ENCODE measurements around the gene RTCA.
"Not testable (repeated sequence)": the region's sequence is repeated elsewhere in the genome, so short reads cannot be mapped to it uniquely, and the experiment has no call there.

Gene RTCA

DNA sequence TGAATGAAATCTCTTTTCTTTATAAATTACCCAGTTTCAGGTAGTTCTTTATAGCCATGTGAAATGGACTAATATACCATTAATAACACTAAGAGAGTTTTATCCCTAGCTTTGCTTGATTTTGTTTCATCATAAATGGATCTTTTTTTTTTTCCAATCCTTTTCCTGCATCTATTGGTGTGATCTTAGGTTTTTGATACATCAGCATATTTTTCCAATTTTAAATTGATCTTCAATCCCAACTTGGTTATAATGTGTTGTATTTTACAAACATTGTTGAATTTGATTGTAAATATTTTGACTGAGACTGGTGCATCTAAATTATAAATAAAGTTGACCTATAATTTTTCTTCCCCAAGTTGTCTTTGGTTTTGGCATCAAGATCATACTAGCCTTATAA lies 4.3 kb upstream of the RTCA start:
- DNase-seq (ENCODE audit: low spot score): no peak

DNA sequence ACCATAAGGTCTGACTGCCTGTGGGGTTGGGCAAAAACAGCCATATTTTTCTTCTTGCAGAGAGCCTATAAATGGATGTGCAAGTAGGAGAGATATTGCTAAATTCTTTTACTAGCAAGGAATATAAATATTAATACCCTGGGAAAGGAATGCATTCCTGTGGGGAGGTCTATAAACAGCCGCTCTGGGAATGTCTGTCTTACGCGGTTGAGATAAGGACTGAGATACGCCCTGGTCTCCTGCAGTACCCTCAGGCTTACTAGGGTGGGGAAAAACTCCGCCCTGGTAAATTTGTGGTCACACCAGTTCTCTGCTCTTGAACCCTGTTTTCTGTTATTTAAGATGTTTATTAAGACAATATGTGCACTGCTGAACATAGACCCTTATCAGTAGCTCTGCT lies 1.9 kb upstream of the RTCA start:
- DNase-seq (ENCODE audit: low spot score): not testable (repeated sequence)

DNA sequence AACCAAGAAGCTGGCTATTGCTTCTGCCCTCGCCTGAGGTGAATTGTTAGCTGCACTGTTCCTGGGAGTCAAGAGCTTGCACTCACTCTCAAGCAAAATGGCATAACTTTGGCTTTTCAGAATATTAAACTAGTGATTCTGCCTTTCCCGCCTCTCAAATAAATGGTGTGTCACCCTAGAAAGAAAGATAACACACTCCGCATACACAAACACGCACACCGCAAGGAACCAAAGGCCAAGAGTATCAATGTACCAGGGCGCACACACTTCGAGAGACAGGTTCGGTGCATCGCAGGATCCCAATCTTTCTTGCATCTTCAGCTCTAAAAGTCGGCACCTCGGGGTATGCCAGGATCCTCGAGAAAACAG lies 470 bp upstream of the RTCA start:
- DNase-seq (ENCODE audit: low spot score): peak; percentile 41

DNA sequence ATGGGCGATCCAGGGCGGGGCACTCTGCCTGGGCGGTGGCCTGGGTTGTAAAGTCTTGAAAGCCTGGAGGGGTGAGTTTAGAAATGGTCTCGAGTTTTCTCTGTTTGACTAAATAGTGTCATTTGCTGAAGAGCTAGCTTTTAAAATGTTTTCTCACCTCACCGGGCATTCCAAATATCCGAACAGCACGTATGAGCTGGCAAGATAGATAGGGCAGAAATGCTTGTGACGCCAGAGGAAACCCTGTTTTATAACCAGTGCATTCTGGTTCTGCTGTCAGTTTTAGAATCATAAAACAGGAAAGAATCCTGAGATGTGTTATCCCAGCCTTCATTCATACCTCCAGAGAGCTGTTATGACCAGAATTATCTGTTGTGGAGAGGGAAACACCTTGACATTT lies 725 bp downstream of the RTCA start:
- no peak for DNase-seq (ENCODE audit: low spot score)

DNA sequence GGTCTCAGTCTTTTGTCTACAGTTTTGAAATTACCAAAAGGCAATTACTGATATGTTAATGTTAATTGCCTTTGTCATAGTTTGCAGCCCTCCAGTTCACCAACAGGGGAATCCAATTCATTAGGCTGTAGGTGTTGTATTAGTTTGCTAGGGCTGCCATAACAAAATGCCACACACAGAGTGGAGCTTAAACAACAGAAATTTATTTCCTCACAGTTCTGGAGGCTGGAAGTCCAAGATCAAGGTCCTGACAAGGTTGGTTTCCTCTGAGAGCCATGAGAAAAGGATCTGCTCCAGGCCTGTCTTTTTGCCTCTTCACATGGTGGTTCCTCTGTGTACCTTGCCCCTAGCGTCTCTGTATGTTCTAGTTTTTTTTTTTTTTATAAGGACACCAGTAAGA lies 1.3 kb downstream of the RTCA start:
- DNase-seq (ENCODE audit: low spot score): no peak

DNA sequence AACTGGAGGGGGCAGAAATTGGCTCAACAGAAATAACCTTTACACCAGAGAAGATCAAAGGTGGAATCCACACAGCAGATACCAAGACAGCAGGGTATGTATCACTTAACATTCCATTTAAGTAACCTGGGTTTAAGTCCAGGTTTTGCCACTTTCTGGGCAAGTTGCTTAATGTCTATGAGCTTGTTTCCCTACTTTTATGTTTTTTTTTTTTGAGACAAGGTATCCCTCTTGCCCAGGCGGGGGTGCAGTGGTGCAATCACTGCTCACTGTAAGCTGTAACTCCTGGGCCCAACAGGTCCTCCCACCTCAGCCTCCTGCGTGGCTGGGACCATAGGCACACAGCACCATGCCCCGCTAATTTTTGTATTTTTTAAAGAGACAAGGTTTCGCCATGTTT lies 2.2 kb downstream of the RTCA start:
- no peak for DNase-seq (ENCODE audit: low spot score)

DNA sequence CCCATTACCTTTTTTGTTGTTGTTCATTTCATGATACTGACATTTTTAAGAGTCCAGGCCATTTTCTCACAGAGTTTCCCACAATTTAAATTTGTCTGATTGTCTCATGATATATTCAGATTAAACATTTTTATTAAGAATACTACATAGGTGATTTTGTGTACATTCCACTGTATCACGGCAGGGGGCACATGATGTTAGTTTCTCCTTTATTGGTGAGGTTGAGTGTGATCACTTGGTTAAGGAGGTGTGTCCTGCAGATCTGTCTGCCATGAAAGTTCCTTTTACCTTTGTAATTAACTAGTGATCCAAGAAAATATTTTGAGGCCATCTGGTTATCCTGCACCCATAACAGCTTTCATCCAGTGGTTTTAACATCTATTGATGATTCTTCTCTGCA lies 11.8 kb downstream of the RTCA start:
- DNase-seq (ENCODE audit: low spot score): peak; percentile 48

DNA sequence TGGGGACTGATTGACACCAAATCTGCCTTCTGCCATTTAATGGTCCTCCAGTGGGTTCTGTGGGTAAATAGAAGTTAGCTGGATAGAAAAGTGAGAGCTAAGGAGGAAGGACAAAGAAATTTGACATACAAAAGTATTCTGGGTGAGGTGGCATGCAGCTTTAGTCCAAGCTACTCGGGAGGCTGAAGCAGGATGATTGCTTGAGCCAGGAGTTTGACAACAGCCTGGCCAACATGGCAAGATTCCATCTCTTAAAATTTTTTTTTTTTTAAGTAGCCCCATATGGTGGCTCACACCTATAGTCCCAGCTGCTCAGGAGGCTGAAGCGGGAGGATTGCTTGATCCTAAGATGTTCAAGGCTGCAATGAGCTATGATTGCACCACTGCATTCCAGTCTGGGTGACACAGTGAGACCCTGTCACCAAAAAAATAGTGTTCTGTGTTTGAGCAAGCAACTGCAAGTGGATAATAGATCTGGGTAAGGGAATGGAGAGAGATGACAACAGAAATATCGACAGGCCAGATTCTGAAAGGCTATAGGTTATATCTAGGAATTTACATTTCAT lies 13.4 kb downstream of the RTCA start:
- no peak for DNase-seq (ENCODE audit: low spot score)

DNA sequence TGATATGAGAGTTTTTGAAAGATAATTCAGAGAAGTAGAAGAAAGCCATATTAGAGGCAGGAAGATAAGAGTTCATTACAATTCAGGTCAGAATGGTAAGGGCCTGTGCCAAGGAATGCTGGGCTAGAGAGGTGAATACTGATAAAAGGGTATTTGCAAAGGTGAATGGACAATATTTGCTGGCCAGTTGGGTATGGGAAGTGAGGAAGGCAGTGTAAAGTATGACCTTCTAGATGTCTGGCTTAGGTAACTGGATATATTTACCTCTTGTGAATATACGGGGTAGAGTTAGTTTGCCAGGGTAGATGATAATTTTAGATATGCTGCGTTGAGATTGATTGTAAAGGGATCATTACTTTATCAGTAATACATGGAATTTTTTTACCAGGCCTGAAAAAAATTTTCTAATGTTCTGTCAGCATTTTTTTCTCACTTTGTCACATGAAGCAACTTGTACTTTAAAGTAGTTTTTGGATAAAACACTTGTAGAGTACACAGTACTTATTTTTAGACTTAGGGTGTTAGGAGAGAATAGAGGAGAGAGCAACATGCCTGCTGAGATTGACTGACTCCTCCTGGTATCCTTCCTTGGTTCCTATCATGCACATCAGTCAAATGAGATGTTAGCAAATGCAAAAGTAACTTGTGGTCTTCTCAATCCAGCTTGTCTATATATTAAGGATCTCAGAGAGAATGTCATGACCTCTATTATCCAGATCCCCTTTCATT lies 14.1 kb downstream of the RTCA start:
- no peak for DNase-seq (ENCODE audit: low spot score)

DNA sequence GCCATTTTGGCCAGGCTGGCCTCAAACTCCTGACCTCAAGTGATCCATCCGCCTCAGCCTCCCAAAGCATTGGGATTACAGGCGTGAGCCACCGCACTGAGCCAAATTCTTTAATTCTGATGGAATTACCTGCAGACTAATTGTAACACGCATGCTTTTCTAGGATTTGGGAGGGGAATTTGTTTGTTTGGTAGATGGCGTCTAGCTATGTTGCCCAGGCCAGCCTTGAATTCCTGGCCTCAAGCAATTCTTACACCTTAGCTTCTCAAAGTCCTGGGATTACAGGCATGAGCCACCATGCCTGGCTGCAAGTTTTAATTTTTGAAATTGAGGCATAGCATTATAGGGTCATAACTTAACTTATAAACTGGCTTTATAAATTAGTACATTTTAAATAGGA lies 18.6 kb downstream of the RTCA start:
- DNase-seq (ENCODE audit: low spot score): no peak

DNA sequence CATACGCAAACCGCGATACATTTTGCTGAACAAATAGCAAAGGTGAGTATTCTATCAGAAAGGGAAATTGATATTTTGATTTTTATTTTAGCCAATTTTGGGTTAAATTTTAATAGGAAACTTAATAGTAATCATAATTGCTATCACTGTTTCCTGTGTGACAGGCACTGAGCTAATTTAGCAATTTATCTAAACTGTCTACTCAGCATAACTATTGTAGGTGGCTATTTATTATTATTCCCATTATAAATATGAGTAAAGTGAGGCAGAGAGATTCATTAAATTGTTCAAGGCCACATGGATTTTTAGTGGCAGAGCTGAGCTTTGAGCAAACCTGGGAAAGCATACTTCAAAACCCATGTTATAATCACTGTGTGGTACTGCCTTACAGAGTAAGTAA lies 21.1 kb downstream of the RTCA start:
- no peak for DNase-seq (ENCODE audit: low spot score)

DNA sequence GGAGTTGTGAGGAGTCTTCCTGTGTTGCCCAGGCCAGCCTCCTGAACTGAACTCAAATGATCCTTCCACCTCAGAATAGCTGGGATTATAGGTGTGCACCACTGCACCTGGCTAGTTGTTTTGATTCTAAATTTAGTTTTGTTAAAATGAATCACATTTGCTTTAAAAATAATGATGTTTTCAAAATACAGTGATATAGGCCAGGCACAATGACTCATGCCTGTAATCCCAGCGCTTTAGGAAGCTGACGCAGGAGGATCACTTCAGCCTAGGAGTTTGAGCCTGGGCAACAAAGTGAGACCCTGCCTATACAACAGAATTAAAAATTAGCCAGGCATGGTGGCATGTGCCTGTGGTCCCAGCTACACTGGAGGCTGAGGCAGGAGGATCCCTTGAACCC lies 24.3 kb downstream of the RTCA start:
- no peak for DNase-seq (ENCODE audit: low spot score)

DNA sequence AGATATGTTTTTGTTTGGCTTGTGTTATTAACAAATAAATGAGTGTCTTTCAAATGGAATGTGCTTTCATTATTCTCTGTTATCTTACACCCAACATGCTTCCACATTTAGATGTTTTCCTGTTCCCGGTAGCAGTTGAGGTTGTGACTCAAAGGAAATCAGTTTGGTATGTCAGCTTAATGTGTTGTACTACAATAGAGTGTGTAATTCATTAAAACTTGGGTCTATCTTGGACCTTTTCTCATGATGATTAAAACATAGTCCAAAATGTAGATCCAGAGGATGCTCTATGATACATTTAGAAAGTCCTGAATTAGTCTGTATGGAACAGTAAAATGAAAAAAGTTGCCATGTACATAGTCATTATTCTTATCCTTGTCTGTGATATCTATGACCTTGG lies 26.7 kb downstream of the RTCA start:
- no peak for DNase-seq (ENCODE audit: low spot score)

DNA sequence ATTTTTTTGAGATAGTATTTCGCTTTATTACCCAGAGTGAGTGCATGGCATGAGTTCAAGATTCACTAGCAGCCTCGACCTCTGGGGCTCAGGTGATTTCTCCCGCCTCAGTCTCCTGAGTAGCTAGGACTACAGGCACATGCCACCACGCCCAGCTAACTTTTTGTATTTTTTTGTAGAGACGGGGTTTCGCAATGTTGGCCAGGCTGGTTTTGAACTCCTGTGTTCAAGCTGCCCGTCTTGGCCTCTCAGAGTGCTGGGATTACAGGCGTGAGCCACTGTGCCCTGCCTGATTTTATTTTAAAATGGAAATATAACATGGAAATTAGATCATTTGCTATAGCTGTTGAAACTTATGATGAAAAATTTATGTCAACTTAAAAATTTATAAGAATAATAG lies 30.1 kb downstream of the RTCA start:
- no peak for DNase-seq (ENCODE audit: low spot score)

DNA sequence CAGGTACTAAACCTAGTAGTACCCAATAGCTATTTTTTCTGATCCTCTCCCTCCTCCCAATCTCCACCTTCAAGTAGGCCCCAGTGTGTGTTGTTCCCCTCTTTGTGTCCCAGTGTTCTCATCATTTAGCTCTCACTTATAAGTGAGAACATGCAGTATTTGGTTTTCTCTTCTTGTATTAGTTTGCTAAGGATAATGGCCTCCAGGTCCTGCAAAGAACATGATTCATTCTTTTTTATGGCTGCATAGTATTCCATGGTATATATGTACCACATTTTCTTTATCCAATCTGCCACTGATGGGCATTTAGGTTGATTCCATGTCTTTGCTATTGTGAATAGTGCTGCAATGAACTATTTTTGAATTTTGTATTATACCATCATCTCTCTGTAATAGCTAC lies 31.0 kb downstream of the RTCA start:
- DNase-seq (ENCODE audit: low spot score): not testable (repeated sequence)

DNA sequence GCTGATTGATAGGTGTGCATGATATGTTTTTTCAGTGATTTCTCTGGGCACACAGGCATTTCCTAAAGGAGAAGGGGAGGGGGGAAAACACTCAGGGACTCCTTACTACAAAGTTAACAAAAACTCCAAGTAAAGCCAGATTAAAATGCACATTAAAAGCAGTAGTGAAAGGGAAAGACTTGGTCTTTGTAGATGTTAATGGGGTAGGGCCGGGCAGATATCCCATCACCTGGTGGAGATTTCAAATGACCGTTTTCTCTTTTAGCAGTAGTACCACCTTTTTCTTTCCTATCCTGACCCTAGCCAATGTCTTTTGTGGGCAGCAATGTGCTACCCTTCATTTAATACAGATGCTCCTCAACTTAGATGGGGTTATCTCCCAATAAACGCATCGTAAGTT lies 32.5 kb downstream of the RTCA start:
- DNase-seq (ENCODE audit: low spot score): no peak

DNA sequence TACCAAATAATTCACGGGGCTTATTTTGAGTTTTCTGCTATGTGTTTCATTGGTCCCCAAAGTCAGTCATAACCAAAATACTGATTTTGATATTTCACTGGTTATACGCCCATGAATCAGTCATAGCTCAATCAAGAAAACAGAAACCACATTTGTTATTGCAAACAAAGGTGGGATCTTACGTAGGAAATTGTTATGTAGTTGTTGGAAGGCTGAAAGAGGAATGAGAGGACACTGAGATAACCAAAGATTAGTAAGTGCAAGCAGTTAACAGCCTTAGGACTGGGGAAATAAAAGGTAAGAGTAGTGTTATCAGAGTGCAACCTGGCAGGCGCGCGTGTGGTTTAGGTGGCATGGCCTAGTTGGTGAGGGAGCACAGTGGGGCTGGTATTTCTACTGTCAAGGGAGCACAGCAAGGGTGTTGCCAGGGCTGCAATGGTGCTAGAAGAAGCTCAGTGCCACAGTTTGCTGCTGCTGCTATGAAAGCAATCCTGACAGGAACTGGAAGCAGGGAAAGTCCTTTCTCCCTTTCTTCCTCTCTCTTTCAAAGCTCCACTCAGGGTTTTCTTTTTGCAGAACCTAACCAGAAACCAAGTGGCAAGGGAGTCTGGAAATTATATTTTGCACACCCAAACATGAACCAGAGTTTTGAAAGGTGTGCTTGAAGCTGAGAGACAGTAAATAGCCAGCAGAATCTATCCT lies 33.7 kb downstream of the RTCA start:
- no peak for DNase-seq (ENCODE audit: low spot score)

DNA sequence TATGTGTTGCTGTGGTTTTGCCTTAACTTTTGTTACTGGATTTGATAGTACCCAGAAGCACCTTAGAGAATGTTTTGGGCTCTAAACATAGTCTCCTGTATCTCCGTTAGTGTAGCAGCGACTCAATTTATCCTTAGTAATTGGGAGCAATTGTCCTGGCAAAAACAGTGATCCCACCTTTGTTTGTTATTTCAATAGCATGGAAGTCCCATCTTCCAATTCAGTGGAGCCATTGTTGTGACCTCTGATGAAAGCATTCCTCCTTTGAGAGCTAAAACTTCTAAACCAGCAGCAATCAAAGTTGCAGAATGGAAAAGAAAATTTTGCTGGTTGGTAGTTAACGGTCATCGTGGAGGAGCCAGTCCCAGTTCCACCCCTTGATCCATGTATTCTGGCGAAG lies 34.7 kb downstream of the RTCA start:
- DNase-seq (ENCODE audit: low spot score): no peak

DNA sequence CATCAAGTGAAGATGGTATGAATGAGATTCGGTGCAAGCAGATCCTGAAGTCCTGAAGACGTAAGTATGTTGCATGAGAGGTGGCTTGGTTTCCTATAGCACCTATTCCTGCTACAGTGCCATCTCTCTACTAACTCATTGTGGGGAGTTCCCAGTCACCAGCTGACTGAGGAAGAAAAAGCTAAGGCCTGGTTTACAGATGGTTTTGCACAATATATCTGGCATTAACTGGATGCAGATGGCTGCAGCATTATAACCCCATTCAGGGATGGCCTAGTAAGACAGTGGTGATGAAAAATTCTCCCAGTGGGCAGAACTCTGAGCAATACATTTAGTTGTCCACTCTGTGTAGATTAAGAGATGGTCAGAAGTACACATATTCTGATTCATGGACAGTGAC lies 36.7 kb downstream of the RTCA start:
- DNase-seq (ENCODE audit: low spot score): no peak

DNA sequence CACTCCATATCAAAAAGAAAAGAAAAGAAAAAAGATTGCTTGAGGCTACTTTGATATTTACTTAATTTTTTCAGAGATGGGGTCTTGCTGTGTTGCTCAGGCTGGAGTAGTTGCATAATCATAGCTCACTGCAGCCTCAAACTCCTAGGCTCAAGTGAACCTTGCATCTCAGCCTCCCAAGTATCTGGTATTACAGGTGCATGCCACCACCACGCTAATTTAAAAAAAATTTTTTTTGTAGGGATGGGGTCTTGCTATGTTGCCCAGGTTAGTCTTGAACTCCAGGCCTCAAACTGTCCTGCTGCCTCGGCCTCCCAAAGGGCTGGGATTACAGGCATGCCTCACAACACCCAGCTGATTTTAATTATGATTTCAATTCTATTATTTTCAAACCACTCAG lies 38.2 kb downstream of the RTCA start:
- no peak for DNase-seq (ENCODE audit: low spot score)

DNA sequence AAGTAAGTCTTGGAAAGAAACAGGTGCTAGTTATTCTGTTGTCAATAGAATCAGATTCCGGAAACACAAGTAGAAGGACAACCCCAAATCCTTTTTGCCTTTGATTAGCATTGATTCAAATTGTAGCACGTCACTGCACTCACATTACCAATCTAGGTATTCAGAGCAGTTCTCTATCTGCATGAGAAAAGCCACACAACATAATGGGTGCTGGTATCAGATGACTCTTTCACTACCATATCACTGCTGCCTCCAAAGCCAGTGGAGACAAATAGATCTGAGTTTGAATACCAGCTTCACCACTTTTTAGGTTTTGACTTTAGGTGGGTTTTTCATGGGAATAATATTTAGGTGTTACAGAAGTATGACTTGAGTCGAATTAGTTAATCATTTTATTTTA lies 38.9 kb downstream of the RTCA start:
- no peak for DNase-seq (ENCODE audit: low spot score)

DNA sequence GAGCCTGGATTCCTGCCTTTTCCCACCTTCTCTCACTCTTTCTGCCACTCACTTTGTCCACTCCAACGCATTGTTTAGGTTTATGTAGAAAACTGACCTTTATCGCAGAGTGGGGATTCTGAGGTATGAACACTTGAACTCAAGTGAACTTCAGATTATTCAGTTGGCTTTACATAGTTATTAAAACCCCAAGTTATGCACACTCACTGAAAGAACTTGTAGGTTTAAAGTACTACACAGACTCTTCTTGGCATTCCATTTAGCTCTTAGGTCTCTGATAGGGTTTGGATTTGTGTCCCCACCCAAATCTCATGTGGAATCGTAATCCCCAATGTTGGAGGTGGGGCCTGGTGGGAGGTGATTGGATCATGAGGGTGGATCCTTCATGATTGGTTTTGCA lies 39.9 kb downstream of the RTCA start:
- no peak for DNase-seq (ENCODE audit: low spot score)

DNA sequence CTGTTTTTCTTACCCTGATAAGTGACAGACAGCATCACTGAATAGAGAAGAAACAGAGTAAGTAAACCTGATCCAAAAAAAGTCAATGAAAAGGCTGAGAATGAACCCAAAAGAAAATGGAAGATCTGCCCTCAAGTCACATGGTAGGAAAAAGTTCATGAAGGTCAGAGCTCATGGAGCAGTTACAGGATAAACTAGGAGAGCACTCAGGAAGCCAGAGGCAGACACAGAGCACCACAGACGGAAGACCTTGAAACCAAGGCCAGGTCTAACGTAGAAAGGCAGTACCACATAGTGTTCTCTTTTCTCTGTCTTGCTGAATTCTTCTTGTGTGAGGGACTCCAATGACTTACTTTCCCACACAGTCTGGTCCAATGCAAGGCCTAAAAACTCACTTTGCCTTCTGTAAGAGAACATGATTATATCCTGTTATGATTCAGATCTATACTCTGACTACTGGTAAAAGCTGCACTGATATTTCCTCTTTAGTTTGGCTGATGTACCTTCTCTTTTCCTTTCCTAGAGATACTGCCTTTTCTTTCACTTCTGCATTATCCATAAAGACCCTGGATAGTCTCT lies 40.8 kb downstream of the RTCA start:
- no peak for DNase-seq (ENCODE audit: low spot score)

Data from CD4-positive, alpha-beta T cell treated with Interleukin-15 for 4 hours (primary cell).